ENCODE data around the gene PRG2.

GRCh38 chr11:57419146-57419545, 28.7 kb upstream of the PRG2 start:
- TF ChIP-seq CTCF (IDR thresholded peaks at IDR 0.05; ENCODE audit: insufficient read depth, low read length, poor library complexity, severe bottlenecking) (no peak), EZH2phosphoT487 (conservative IDR thresholded peaks at IDR 0.05; ENCODE audit: low read length) (no peak)
